HUES64 (cell line): Measurements from ENCODE around the gene DOCK2.

Source experiments
- H3K27ac ChIP-seq: 2 replicates; pipeline ENCODE4 v1.7.0; 2013; ENCODE audit warnings: low read depth, low read length, inconsistent platforms
- H3K27me3 ChIP-seq: 2 replicates; pipeline ENCODE4 v1.6.1; 2013; ENCODE audit warnings: mild to moderate bottlenecking, low read length; ENCODE audit not compliant: insufficient read depth
- H3K36me3 ChIP-seq: 2 replicates; pipeline ENCODE4 v1.6.1; 2013; ENCODE audit warnings: mild to moderate bottlenecking, low read length; ENCODE audit not compliant: insufficient read depth
- H3K4me1 ChIP-seq: 2 replicates; pipeline ENCODE4 v1.6.1; 2013; ENCODE audit warnings: mild to moderate bottlenecking, low read length, moderate library complexity; ENCODE audit not compliant: insufficient read depth
- H3K4me3 ChIP-seq: 2 replicates; pipeline ENCODE4 v1.5.1; 2013; ENCODE audit warnings: mild to moderate bottlenecking, low read length, moderate library complexity
- H3K9ac ChIP-seq: 2 replicates; pipeline ENCODE4 v1.6.1; 2013; ENCODE audit warnings: mild to moderate bottlenecking, low read depth, low read length
- H3K9me3 ChIP-seq: 2 replicates; pipeline ENCODE4 v1.6.1; 2013; ENCODE audit warnings: low read depth, low read length; ENCODE audit not compliant: insufficient read depth
- WGBS: fragments of 150-250, 120-280 bp; methylation state at CpG from one replicate; pipeline ENCODE4 v1.1.7; 2013; ENCODE audit warnings: missing lambda C conversion rate; 5-methylcytosine and 5-hydroxymethylcytosine counted together

DOCK2 gene

DNA sequence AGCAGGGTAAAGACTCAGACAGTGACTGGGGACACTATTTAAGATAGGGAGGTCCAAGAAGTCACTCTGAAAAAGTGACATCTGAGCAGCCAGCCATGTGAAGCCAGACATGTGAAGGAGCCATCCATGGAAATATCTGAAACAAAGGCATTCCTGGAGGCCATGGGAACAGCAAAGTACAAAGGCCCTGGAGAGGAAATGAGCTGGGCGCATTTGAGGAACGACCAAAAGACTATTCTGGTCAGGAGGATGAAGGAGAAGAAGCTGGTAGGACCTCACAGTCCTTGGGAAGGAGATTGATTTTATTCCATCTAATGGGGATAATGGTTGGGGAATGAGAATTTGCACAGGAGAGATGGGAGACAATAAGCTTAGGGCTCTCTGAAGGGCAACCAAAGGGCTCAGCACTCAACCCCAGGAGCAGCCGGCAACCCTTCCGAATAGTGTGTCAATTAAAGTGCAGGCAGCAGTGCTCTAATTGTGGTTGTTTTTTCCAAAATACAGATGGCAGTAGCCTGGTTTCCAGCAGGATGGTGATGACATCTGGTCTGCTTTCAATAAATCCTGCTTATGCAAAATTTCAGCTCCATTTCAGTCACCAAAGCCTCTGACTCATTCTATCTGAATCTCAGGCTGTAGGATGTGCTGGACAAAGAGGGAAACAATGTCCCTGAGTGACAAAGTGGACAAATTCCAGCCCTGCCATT is 495.3 kb downstream of the DOCK2 start:
- Histone ChIP-seq H3K9me3 (no peaks in the 10 kb centered on the region), H3K4me3 (no peak overlapping the region), H3K27me3 (no peaks in the 10 kb centered on the region), H3K9ac (no peak overlapping the region), H3K27ac (no peak overlapping the region), H3K4me1 (no peaks in the 10 kb centered on the region), H3K36me3 (no peaks in the 10 kb centered on the region)
- 63% methylated on average over 4 of the region's 4 CpGs for WGBS
